SK-N-SH treated with all-trans-retinoic acid at 6 μM for 48 hours (cell line): ENCODE results near the gene NYAP2.

Source experiments
- ARNTL ChIP-seq: fragments of 450-650 bp; formaldehyde crosslinking; IDR thresholded peaks from 2 replicates; pipeline ENCODE4 v1.5.0; 2020; ENCODE audit warnings: low read depth, mild to moderate bottlenecking, moderate library complexity, borderline replicate concordance
- BACH2 ChIP-seq: fragments of 250-450 bp; sonication (Bioruptor Pico); IDR thresholded peaks from 2 replicates; pipeline ENCODE4 v1.9.0; 2021; ENCODE audit warnings: mild to moderate bottlenecking, borderline replicate concordance
- GLIS3 ChIP-seq: fragments of 250-450 bp; sonication (Bioruptor Pico); IDR thresholded peaks from 2 replicates; pipeline ENCODE4 v1.5.0; 2020; ENCODE audit warnings: mild to moderate bottlenecking, moderate library complexity
- ISL1 ChIP-seq: fragments of 250-450 bp; sonication (Bioruptor Pico); IDR thresholded peaks from 2 replicates; pipeline ENCODE4 v2.1.2; 2022; ENCODE audit warnings: mild to moderate bottlenecking, moderate library complexity
- OSR1 ChIP-seq: fragments of 250-450 bp; sonication (Bioruptor Pico); IDR thresholded peaks from 2 replicates; pipeline ENCODE4 v1.8.0; 2022; ENCODE audit warnings: moderate library complexity, mild to moderate bottlenecking, inconsistent platforms
- PPARA ChIP-seq: fragments of 250-450 bp; sonication (Bioruptor Pico); IDR thresholded peaks from 2 replicates; pipeline ENCODE4 v1.5.0; 2020; ENCODE audit warnings: mild to moderate bottlenecking, borderline replicate concordance
- TCF4 ChIP-seq: fragments of 250-450 bp; sonication (Bioruptor Pico); IDR thresholded peaks from 2 replicates; pipeline ENCODE4 v1.8.0; 2021; ENCODE audit warnings: mild to moderate bottlenecking, moderate library complexity, borderline replicate concordance
- ZNF70 ChIP-seq: fragments of 450-650 bp; formaldehyde crosslinking; IDR thresholded peaks from 2 replicates; pipeline ENCODE4 v1.5.0; 2020; ENCODE audit warnings: mild to moderate bottlenecking, moderate library complexity
- ZNF8 ChIP-seq: fragments of 450-650 bp; formaldehyde crosslinking; IDR thresholded peaks from 2 replicates; pipeline ENCODE4 v1.5.0; 2020; ENCODE audit warnings: mild to moderate bottlenecking, moderate library complexity
- TF ChIP-seq, protein P1 (sequence below): fragments of 250-450 bp; sonication (Bioruptor Pico); IDR thresholded peaks from 2 replicates; pipeline ENCODE4 v1.5.0; 2020; ENCODE audit warnings: mild to moderate bottlenecking, moderate library complexity
- TF ChIP-seq, protein P2 (sequence below): fragments of 250-450 bp; sonication (Bioruptor Pico); IDR thresholded peaks from 2 replicates; pipeline ENCODE4 v1.8.0; 2021; ENCODE audit warnings: low read depth, mild to moderate bottlenecking, moderate library complexity, borderline replicate concordance
- TF ChIP-seq, protein P3 (sequence below): fragments of 250-450 bp; sonication (Bioruptor Pico); IDR thresholded peaks from 2 replicates; pipeline ENCODE4 v1.8.0; 2020; ENCODE audit warnings: mild to moderate bottlenecking, moderate library complexity, borderline replicate concordance
- TF ChIP-seq, protein P4 (sequence below): fragments of 250-450 bp; sonication (Bioruptor Pico); IDR thresholded peaks from 2 replicates; pipeline ENCODE4 v1.5.1; 2020; ENCODE audit warnings: low read depth, mild to moderate bottlenecking, moderate library complexity

DNA sequence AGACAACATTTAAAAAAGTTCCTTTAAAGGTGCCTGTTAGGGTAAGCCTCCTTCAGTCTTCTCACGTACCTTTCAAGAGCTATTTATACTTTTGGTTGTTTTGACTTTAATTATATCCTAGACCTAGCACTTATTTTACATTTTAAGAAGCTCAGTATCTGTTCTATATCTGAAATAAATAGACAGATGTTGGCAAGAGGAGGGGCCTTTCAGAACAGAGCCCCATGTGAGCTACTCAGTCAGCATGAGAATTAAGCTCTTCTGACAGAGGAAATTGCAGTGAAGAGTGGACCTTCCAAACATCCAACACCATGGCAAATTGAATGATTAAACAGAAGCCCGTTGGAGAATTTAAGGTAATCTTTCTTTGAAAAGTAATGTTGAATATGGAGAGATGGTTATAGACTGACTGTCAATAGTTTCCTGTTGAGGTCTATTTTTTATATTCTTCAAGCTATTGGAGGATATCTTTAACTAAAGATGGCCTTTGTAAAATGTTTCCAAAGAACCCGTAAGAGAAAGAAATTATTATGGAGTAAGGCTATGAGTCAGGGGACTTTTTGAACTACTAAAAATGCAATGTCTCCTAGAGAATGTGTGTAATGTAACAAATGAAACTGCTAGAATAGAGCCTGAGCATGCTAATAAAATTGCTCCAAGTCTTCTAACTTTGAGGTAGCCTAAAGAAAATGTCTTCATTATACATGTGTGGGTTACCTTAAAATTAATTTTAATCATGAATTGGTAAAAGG is 17.3 kb downstream of the NYAP2 start:
- TF ChIP-seq GLIS3 (CRISPR knock-in tag) (no peak), ISL1 (CRISPR knock-in tag) (no peak), ARNTL (CRISPR knock-in tag) (no peak), TCF4 (CRISPR knock-in tag) (no peak), ZNF70 (CRISPR knock-in tag) (no peak), ZNF8 (CRISPR knock-in tag) (no peak), PPARA (no peak), BACH2 (CRISPR knock-in tag) (no peak), OSR1 (CRISPR knock-in tag) (no peak)
- TF ChIP-seq, protein P1, sequence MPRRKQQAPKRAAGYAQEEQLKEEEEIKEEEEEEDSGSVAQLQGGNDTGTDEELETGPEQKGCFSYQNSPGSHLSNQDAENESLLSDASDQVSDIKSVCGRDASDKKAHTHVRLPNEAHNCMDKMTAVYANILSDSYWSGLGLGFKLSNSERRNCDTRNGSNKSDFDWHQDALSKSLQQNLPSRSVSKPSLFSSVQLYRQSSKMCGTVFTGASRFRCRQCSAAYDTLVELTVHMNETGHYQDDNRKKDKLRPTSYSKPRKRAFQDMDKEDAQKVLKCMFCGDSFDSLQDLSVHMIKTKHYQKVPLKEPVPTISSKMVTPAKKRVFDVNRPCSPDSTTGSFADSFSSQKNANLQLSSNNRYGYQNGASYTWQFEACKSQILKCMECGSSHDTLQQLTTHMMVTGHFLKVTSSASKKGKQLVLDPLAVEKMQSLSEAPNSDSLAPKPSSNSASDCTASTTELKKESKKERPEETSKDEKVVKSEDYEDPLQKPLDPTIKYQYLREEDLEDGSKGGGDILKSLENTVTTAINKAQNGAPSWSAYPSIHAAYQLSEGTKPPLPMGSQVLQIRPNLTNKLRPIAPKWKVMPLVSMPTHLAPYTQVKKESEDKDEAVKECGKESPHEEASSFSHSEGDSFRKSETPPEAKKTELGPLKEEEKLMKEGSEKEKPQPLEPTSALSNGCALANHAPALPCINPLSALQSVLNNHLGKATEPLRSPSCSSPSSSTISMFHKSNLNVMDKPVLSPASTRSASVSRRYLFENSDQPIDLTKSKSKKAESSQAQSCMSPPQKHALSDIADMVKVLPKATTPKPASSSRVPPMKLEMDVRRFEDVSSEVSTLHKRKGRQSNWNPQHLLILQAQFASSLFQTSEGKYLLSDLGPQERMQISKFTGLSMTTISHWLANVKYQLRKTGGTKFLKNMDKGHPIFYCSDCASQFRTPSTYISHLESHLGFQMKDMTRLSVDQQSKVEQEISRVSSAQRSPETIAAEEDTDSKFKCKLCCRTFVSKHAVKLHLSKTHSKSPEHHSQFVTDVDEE (CRISPR knock-in tag): no peak
- TF ChIP-seq, protein P2, sequence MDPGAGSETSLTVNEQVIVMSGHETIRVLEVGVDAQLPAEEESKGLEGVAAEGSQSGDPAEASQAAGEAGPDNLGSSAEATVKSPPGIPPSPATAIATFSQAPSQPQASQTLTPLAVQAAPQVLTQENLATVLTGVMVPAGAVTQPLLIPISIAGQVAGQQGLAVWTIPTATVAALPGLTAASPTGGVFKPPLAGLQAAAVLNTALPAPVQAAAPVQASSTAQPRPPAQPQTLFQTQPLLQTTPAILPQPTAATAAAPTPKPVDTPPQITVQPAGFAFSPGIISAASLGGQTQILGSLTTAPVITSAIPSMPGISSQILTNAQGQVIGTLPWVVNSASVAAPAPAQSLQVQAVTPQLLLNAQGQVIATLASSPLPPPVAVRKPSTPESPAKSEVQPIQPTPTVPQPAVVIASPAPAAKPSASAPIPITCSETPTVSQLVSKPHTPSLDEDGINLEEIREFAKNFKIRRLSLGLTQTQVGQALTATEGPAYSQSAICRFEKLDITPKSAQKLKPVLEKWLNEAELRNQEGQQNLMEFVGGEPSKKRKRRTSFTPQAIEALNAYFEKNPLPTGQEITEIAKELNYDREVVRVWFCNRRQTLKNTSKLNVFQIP: no peak
- TF ChIP-seq, protein P3, sequence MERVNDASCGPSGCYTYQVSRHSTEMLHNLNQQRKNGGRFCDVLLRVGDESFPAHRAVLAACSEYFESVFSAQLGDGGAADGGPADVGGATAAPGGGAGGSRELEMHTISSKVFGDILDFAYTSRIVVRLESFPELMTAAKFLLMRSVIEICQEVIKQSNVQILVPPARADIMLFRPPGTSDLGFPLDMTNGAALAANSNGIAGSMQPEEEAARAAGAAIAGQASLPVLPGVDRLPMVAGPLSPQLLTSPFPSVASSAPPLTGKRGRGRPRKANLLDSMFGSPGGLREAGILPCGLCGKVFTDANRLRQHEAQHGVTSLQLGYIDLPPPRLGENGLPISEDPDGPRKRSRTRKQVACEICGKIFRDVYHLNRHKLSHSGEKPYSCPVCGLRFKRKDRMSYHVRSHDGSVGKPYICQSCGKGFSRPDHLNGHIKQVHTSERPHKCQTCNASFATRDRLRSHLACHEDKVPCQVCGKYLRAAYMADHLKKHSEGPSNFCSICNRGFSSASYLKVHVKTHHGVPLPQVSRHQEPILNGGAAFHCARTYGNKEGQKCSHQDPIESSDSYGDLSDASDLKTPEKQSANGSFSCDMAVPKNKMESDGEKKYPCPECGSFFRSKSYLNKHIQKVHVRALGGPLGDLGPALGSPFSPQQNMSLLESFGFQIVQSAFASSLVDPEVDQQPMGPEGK (CRISPR knock-in tag): no peak
- TF ChIP-seq, protein P4, sequence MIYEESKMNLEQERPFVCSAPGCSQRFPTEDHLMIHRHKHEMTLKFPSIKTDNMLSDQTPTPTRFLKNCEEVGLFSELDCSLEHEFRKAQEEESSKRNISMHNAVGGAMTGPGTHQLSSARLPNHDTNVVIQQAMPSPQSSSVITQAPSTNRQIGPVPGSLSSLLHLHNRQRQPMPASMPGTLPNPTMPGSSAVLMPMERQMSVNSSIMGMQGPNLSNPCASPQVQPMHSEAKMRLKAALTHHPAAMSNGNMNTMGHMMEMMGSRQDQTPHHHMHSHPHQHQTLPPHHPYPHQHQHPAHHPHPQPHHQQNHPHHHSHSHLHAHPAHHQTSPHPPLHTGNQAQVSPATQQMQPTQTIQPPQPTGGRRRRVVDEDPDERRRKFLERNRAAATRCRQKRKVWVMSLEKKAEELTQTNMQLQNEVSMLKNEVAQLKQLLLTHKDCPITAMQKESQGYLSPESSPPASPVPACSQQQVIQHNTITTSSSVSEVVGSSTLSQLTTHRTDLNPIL (CRISPR knock-in tag): no peak
